IMR-90 (cell line): ENCODE measurements around the gene CSF1. TPM values are rescaled to one million over a fixed set of nuclear protein-coding genes. Genes with fewer than 3 reads are reported as not detected.

Experiments used
- ATAC-seq: fragments of 200-7000 bp; cut with Tn5 transposase; 2 replicates; pipeline ENCODE4 v1.9.1; 2020; ENCODE audit warnings: low read depth, mild to moderate bottlenecking, moderate library complexity
- BruUV-seq: library from RNA; stranded (reverse); fragments of 400-500 nt; replicated peaks from 2 replicates; lab custom pipeline; 2021; lab: Mats Ljungman, UMichigan
- CTCF ChIA-PET: fragments of 300-600 bp; formaldehyde crosslinking; extraction: SDS; loops from one replicate; lab custom pipeline; 2021; ENCODE audit warnings: antibody characterized with exemption; lab: Yijun Ruan, JAX
- POLR2A ChIA-PET: fragments of 300-600 bp; sonication (Branson Sonifier 250); formaldehyde crosslinking; loops from one replicate; lab custom pipeline; 2022; ENCODE audit warnings: antibody characterized with exemption; ENCODE audit not compliant: unreplicated experiment; lab: Charles Lee
- DNase-seq: peaks from one replicate; pipeline ENCODE4 v3.0.0; 2013
- H2AFZ ChIP-seq: replicated peaks from 2 replicates; pipeline ENCODE3; 2013; ENCODE audit warnings: low read length, mild to moderate bottlenecking; ENCODE audit not compliant: poor library complexity
- H2AK5ac ChIP-seq: 2 replicates; pipeline ENCODE4 v1.6.1; 2013; ENCODE audit warnings: low read depth, low read length, inconsistent platforms
- H2AK9ac ChIP-seq: replicated peaks from 2 replicates; pipeline ENCODE3; 2013; ENCODE audit warnings: mild to moderate bottlenecking, low read depth, low read length, moderate library complexity; ENCODE audit not compliant: poor library complexity
- H2BK120ac ChIP-seq: 2 replicates; pipeline ENCODE4 v1.6.1; 2013; ENCODE audit warnings: low read depth, low read length, inconsistent platforms
- H2BK15ac ChIP-seq: 3 replicates; pipeline ENCODE4 v1.6.1; 2013; ENCODE audit warnings: low read depth, low read length, inconsistent platforms
- H2BK20ac ChIP-seq: 2 replicates; pipeline ENCODE4 v1.6.1; 2013; ENCODE audit warnings: low read depth, mild to moderate bottlenecking, inconsistent platforms, low read length, moderate library complexity
- H2BK5ac ChIP-seq: 2 replicates; pipeline ENCODE4 v1.6.1; 2013; ENCODE audit warnings: mild to moderate bottlenecking, low read depth, low read length, inconsistent platforms; ENCODE audit not compliant: poor library complexity, severe bottlenecking
- H3K14ac ChIP-seq: replicated peaks from 2 replicates; pipeline ENCODE4 v1.6.1; 2013; ENCODE audit warnings: low read depth, low read length, inconsistent platforms
- H3K18ac ChIP-seq: 2 replicates; pipeline ENCODE4 v1.6.1; 2013; ENCODE audit warnings: low read depth, low read length, control low read depth
- H3K23ac ChIP-seq: 2 replicates; pipeline ENCODE4 v1.6.1; 2013; ENCODE audit warnings: low read depth, low read length, inconsistent platforms
- H3K27ac ChIP-seq: 2 replicates; pipeline ENCODE4 v1.5.1; 2013; ENCODE audit warnings: mild to moderate bottlenecking, control low read depth, low read length; ENCODE audit not compliant: insufficient read depth
- H3K27me3 ChIP-seq: 2 replicates; pipeline ENCODE4 v1.6.1; 2013; ENCODE audit warnings: low read length; ENCODE audit not compliant: control insufficient read depth, insufficient read depth
- H3K36me3 ChIP-seq: 2 replicates; pipeline ENCODE4 v1.6.1; 2013; ENCODE audit warnings: low read length, mixed read lengths; ENCODE audit not compliant: control insufficient read depth, insufficient read depth
- H3K4ac ChIP-seq: 2 replicates; pipeline ENCODE4 v1.6.1; 2013; ENCODE audit warnings: low read depth, low read length, inconsistent platforms
- H3K4me1 ChIP-seq: 2 replicates; pipeline ENCODE4 v1.6.1; 2013; ENCODE audit warnings: low read length, mixed read lengths; ENCODE audit not compliant: control insufficient read depth, insufficient read depth
- H3K4me2 ChIP-seq: 2 replicates; pipeline ENCODE4 v1.6.1; 2013; ENCODE audit warnings: low read depth, mild to moderate bottlenecking, control low read depth, low read length, moderate library complexity
- H3K4me3 ChIP-seq: 2 replicates; pipeline ENCODE4 v1.5.1; 2013; ENCODE audit warnings: low read depth, mild to moderate bottlenecking, control low read depth, low read length, moderate library complexity; ENCODE audit not compliant: insufficient read depth
- H3K56ac ChIP-seq: 2 replicates; pipeline ENCODE4 v1.6.1; 2013; ENCODE audit warnings: low read length, inconsistent platforms; ENCODE audit not compliant: insufficient read depth; ENCODE audit errors: extremely low read depth
- H3K79me1 ChIP-seq, 2 experiments: 2 replicates each; pipeline ENCODE4 v1.6.1; 2013; ENCODE audit warnings: low read length in 2 of 2, inconsistent platforms in 1 of 2, low read depth in 1 of 2
- H3K9ac ChIP-seq: 2 replicates; pipeline ENCODE4 v1.6.1; 2013; ENCODE audit warnings: low read depth, low read length, control low read depth
- H3K9me1 ChIP-seq: 2 replicates; pipeline ENCODE4 v1.6.1; 2013; ENCODE audit warnings: low read length, inconsistent platforms; ENCODE audit not compliant: insufficient read depth
- H3K9me3 ChIP-seq: 2 replicates; pipeline ENCODE4 v1.6.1; 2013; ENCODE audit warnings: low read length; ENCODE audit not compliant: control insufficient read depth, insufficient read depth
- H4K20me1 ChIP-seq: 2 replicates; pipeline ENCODE4 v1.6.1; 2013; ENCODE audit warnings: low read length, inconsistent platforms; ENCODE audit not compliant: insufficient read depth
- H4K5ac ChIP-seq: 2 replicates; pipeline ENCODE4 v1.6.1; 2013; ENCODE audit warnings: mild to moderate bottlenecking, low read depth, low read length, control low read depth
- H4K8ac ChIP-seq, 2 experiments: 2 replicates each; pipeline ENCODE4 v1.6.1; 2013; ENCODE audit warnings: low read depth in 2 of 2, low read length in 2 of 2, control low read depth in 1 of 2, inconsistent platforms in 1 of 2
- H4K91ac ChIP-seq: 2 replicates; pipeline ENCODE4 v1.6.1; 2013; ENCODE audit warnings: low read depth, low read length, inconsistent platforms; ENCODE audit not compliant: insufficient read depth
- BHLHE40 ChIP-seq: fragments of 150-350 bp; IDR thresholded peaks from 2 replicates; pipeline ENCODE4 v1.6.1; 2016; ENCODE audit warnings: mild to moderate bottlenecking, low read depth, low read length
- CEBPB ChIP-seq: IDR thresholded peaks from 2 replicates; pipeline ENCODE4 v1.6.1; 2012; ENCODE audit warnings: low read depth, low read length, improper control_type of control experiment
- CHD1 ChIP-seq: IDR thresholded peaks from 2 replicates; pipeline ENCODE4 v1.6.1; 2012; ENCODE audit warnings: low read depth, low read length, improper control_type of control experiment
- FOS ChIP-seq: fragments of 150-350 bp; IDR thresholded peaks from 2 replicates; pipeline ENCODE4 v1.6.1; 2016; ENCODE audit warnings: low read depth, low read length
- MAZ ChIP-seq: IDR thresholded peaks from 2 replicates; pipeline ENCODE4 v1.6.1; 2012; ENCODE audit warnings: low read depth, mild to moderate bottlenecking, low read length, improper control_type of control experiment, moderate library complexity, borderline replicate concordance
- MXI1 ChIP-seq: IDR thresholded peaks from 2 replicates; pipeline ENCODE4 v1.6.1; 2012; ENCODE audit warnings: low read depth, mild to moderate bottlenecking, low read length, moderate library complexity, borderline replicate concordance
- NFE2L2 ChIP-seq: fragments of 150-350 bp; IDR thresholded peaks from 2 replicates; pipeline ENCODE4 v1.6.1; 2016; ENCODE audit warnings: low read depth, mild to moderate bottlenecking, low read length
- POLR2A ChIP-seq: IDR thresholded peaks from 2 replicates; pipeline ENCODE4 v1.6.1; 2012; ENCODE audit warnings: mild to moderate bottlenecking, low read depth, low read length
- RAD21 ChIP-seq: IDR thresholded peaks from 2 replicates; pipeline ENCODE4 v1.6.1; 2012; ENCODE audit warnings: low read length, improper control_type of control experiment
- RCOR1 ChIP-seq: IDR thresholded peaks from 2 replicates; pipeline ENCODE4 v1.6.1; 2012; ENCODE audit warnings: mild to moderate bottlenecking, low read length, improper control_type of control experiment; ENCODE audit not compliant: insufficient replicate concordance
- RFX5 ChIP-seq: IDR thresholded peaks from 2 replicates; pipeline ENCODE4 v1.8.0; 2012; ENCODE audit warnings: low read depth, mild to moderate bottlenecking, low read length, moderate library complexity
- SMC3 ChIP-seq: fragments of 150-350 bp; IDR thresholded peaks from 2 replicates; pipeline ENCODE4 v1.6.1; 2016; ENCODE audit warnings: low read depth, mild to moderate bottlenecking, antibody characterized with exemption, low read length, moderate library complexity
- WGBS, 2 experiments: methylation state at CpG; one replicate each; pipeline versions ENCODE4 v1.1.5 to v1.1.7; 2013; ENCODE audit warnings: missing lambda C conversion rate in 2 of 2; ENCODE audit not compliant: insufficient read length in 1 of 2; ENCODE audit errors: extremely low coverage in 2 of 2; 5-methylcytosine and 5-hydroxymethylcytosine counted together
- dilution Hi-C: fragments of 300-500 bp; cut with HindIII; formaldehyde crosslinking; loops from one replicate; pipeline ENCODE4 v1.14.3; 2018; ENCODE audit warnings: low sequenced_read_pairs; ENCODE audit not compliant: unreplicated experiment
- in situ Hi-C: fragments of 300-500 bp; cut with MboI; formaldehyde crosslinking; loops from 3 replicates; pipeline ENCODE4 v1.14.3; 2019; ENCODE audit warnings: low sequenced_read_pairs, inconsistent platforms, mixed read lengths
- intact Hi-C: fragments of 100-400 bp; cut with micrococcal nuclease; formaldehyde crosslinking; loops from 2 replicates; pipeline ENCODE4 v1.10.0; 2022
- polyA plus RNA-seq, 3 experiments: library from polyadenylated mRNA; depleted of rRNA; stranded (reverse); fragments of >200 nt; gene quantifications; 2 replicates each; pipeline ENCODE4 v1.2.3, GENCODE V29; 2012; ENCODE audit warnings: low replicate concordance in 1 of 3
- total RNA-seq: library from RNA; depleted of rRNA; stranded (reverse); fragments of >200 nt; gene quantifications from 2 replicates; pipeline ENCODE4 v1.2.3, GENCODE V29; 2012
- TF ChIP-seq, protein P1 (sequence below): fragments of 150-350 bp; IDR thresholded peaks from 2 replicates; pipeline ENCODE4 v1.6.1; 2017; ENCODE audit warnings: mild to moderate bottlenecking, antibody characterized with exemption, low read length, low read depth
- TF ChIP-seq, protein P2 (sequence below): fragments of 150-350 bp; IDR thresholded peaks from 2 replicates; pipeline ENCODE4 v1.6.1; 2016; ENCODE audit warnings: low read depth, mild to moderate bottlenecking, low read length, moderate library complexity, borderline replicate concordance

Gene CSF1
- total and polyA plus RNA-seq, 2 of the 4 experiments (the other 2 are of a cell fraction) = 14.3 to 22.0 TPM

DNA sequence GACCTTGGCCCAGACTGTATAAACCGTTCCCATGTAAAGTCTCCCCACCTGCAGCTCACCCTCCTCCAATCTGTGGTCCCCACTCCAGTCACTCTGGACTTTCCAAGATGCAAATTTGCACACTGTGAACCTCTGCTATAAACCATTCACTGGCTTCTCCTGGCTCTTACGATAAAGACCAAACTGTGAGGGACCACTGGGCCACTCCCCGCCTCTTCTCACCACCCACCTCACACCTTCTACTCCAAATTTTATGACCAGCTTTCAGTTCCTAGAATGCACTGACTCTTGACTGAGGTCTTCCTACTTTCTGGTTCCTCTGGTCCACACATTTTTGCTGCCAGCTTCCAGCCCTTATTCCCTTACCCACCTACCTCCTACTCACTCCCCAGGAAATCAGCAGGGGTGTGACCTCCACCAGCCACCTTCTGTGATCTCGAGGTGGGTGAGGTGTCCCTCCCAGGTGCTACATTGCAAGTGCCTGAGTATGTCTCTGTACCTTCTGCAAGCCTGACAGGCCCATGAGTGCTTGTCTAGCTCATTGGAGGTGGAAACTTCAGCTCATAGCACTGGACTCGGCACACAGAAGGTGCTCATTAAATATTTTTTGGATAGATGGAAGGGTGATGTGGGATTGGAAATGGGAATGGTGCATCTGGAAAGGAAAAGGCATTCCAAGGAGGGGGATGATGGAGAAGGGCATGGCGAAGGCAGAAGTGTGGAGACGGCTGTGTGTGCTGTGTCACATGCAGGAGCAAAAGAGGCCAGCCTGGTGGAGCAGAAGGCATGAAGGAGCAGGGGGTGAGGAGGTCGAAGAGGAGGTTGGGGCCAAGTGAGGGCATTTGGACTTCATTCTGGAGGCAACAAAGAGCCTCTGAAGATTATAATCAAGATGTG, 15.6 kb upstream of the CSF1 start:
- Histone ChIP-seq H3K23ac (no peak overlapping the region), H2AK5ac (peak overlapping the region; percentile 76), H3K9ac (no peak overlapping the region), H2AFZ (peak overlapping the region; percentile 66), H3K4me1 (peaks cover 14% of the 10 kb centered on the region), H2BK5ac (no peak overlapping the region), H3K9me3 (no peaks in the 10 kb centered on the region), H3K79me1 (peaks cover 0 to 2% of the 10 kb centered on the region in 2 experiments; a peak in 1 of 4 replicates), H4K8ac (peak overlapping the region; percentile 64 to 86; a peak in 2 of 4 replicates), H3K36me3 (no peaks in the 10 kb centered on the region), H3K18ac (no peak overlapping the region; the same call in 1 of the 2 replicates), H4K91ac (no peak overlapping the region), H3K4me2 (no peak overlapping the region), H3K14ac (peak overlapping the region; percentile 55), H2BK120ac (peak overlapping the region; percentile 44; the same call in 1 of the 2 replicates), H4K5ac (no peak overlapping the region), H4K20me1 (no peaks in the 10 kb centered on the region), H3K56ac (no peak overlapping the region), H2BK20ac (peak overlapping the region; percentile 69), H3K27me3 (no peaks in the 10 kb centered on the region), H2AK9ac (peak overlapping the region; percentile 23), H3K9me1 (peaks cover 24% of the 10 kb centered on the region), H3K4me3 (no peak overlapping the region), H3K4ac (peak overlapping the region; percentile 91), H3K27ac (no peak overlapping the region), H2BK15ac (peak overlapping the region; percentile 97; the same call in 1 of the 3 replicates)
- ATAC-seq (no peak), DNase-seq (no peak)
- intact Hi-C loops = no loop called here
- dilution Hi-C loops = no loop called here
- WGBS, 2 experiments = 89% methylated on average over 3 of the region's 8 CpGs; no CpG with 5 or more reads in 1 of the 2 experiments
- no TSS peak for BruUV-seq
- ChIA-PET CTCF (no interaction called here), POLR2A (interaction anchor here (0.6 kb wide), 1 partner anchor 24 kb away, joined by 4 read pairs; no protein-coding TSS in a partner anchor)
- in situ Hi-C loops = no loop called here
- TF ChIP-seq SMC3 (no peak), RAD21 (no peak), CHD1 (no peak), RFX5 (no peak), FOS (no peak), MAZ (no peak), CEBPB (no peak), RCOR1 (no peak), NFE2L2 (no peak), MXI1 (no peak), BHLHE40 (no peak), POLR2A (no peak)
- TF ChIP-seq, protein P1, sequence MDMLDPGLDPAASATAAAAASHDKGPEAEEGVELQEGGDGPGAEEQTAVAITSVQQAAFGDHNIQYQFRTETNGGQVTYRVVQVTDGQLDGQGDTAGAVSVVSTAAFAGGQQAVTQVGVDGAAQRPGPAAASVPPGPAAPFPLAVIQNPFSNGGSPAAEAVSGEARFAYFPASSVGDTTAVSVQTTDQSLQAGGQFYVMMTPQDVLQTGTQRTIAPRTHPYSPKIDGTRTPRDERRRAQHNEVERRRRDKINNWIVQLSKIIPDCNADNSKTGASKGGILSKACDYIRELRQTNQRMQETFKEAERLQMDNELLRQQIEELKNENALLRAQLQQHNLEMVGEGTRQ = no peak
- TF ChIP-seq, protein P2, sequence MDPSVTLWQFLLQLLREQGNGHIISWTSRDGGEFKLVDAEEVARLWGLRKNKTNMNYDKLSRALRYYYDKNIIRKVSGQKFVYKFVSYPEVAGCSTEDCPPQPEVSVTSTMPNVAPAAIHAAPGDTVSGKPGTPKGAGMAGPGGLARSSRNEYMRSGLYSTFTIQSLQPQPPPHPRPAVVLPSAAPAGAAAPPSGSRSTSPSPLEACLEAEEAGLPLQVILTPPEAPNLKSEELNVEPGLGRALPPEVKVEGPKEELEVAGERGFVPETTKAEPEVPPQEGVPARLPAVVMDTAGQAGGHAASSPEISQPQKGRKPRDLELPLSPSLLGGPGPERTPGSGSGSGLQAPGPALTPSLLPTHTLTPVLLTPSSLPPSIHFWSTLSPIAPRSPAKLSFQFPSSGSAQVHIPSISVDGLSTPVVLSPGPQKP = no peak
